SHP77 treated with DMSO at 0.1 percent for 48 hours (cell line): ENCODE data around the gene PAX2.

Experiments used
- DNase-seq: peaks from one replicate; lab custom pipeline; 2025; lab: John Stamatoyannopoulos, UW

Gene PAX2

DNA sequence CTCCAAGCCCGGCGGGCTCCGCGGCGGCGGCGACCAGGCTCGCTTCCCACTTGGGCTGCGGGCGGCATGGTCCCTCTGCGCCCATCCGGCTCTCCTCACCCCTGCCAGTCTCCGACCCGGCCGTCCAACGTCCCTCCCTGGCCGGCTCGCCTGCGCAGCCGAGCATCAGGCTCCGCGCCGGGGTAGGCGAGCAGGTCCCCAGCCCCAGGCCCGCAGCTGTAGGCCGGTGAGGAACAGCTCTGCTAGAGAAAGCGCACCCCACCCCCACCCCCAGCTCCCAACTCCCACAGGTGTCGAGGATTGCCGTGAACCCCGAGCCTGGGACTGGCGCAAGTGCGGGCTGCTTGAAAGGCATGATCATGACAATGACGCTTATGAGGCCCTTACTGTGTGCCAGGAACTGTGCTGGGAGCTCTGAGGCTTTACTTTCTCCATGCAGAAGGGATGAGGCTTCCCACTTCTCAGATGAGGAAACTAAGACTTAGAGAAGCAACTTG is 20.8 kb upstream of the PAX2 start:
- DNase-seq, result no peak

DNA sequence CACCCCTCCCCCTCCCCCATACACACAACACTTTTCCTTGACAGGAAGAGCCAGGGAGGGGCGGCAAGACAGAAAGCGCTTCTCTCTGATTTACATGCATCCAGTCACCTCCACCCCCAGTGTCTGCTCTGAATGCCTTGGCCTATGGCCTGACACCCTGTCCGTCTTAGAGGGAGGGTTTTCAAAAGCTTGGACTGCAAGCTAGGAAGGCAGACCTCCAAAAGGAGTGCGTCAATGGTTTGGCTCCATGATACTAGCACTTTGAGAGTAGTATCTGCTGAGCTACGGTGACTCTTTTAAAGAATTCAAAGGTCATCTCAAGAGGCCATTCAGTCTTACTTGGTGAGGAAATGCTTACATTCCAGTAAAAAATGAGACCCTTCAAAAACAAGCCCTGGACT is 20.3 kb upstream of the PAX2 start:
- no peak for DNase-seq

DNA sequence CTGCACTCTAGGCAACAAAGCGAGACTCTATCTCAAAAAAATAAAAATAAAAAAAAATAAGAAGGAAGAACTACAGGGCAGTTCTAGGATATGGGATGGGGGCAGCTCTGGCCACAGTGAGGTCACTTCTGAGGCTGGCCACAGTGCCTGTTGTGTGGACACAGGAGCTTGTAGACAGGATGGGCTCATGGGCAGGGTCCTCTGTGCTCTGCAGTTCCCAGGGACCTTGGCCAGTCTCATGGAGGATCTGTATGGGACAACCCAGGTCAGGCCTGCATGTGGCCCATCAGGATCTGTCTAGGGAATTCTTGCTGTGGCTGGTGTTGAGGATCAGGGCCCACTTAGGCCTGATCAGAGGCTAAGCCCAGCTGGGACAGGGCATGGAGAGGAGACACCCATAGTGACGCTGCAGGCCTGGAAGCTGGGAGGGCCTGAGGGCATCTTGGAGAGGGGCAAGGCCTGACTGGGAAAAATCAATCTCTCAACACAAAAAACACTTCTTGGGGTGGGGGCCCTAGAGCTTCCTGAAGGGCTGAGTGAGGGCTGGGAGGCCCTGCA is 19.4 kb upstream of the PAX2 start:
- no peak for DNase-seq

- DNase-seq, result no peak
Measured at GRCh38 chr10:100727808-100728207, 17.6 kb upstream of the PAX2 start.

DNA sequence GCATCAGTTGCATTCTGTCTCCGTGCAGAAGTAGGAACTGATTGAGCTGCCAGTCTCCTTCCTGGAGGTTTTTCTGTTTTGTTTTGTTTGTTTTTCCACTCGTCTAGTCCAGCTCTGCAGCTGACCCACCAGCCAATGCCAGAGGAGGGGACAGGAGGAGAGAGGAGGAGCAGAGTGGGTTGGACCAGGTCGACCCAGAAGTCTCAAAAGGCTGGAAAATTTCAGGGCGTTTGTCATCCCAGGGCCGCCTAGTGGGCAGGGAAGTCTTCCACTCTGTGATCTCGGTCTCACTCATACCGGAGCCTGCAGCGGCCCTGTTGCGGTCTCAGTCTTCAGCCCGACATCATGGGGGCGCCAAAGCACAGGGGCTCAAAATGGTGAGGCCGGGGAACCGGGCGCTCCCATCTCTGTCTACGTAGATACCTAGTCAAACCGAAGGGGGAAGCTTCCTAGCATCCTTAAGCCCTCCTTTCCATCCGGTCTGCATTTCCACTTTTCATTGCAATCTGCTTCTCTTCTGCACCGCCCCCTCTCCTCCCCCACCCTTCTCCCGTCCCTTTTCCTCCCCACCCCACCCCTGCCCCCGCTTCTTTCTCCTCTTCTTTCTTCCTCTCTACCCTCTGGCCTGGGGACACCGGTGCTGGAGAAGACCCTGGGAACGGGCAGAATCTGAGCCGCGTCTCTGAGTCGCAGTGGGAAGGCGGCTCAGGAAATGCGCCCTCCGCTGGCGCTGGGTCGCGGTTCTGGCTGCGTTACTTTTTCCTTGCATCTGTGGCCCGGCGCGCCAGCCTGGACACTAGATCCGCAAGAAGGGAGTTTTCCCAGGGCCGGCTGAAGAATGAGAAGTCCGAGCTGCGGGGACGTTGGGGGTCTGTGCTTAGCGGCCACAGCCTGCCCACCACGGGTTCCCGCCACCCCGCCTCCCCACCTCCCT is 16.2 kb upstream of the PAX2 start:
- DNase-seq, result no peak

DNA sequence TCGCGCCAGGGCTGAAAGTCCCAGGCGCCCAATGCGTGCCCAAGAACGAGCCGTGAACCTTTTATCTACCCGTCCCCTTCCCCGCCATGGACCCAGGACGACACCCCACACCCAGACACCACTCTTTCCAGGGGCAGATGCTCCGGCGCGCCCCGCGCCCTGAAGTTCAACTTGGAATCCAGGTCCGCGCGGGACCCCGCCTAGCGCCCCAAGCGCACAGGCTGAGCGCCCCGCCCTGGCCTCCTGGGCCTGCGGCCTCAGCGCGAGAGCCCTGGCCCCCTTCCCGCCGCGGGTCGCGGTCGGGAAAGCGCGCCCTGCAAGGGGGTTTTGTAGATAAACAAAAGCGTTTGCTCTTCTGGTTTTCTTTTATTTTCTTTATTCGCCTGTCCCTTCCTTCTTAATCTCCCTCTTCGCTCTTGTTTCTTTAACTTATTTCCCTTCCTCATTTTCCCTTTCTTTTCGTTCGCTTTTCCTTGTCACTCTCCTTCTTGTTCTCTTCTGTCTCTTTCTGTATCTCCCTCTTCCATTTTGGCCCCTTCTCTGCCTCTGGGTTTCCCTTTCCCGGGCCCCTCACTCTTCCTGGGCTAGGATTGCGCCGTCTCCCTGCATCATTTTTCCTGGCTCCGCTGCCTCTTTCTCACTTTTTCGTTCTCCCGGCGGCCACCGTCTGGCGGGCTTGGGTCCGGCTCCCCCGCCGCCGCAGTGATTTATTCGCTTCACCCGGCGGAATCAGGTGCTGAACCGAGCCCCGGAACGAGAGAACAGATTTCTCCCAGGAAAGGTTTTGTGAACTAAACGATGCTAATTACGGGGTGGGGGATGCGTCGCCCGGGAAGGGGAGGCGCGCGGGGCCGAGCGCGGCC is 15.3 kb upstream of the PAX2 start:
- no peak for DNase-seq

DNA sequence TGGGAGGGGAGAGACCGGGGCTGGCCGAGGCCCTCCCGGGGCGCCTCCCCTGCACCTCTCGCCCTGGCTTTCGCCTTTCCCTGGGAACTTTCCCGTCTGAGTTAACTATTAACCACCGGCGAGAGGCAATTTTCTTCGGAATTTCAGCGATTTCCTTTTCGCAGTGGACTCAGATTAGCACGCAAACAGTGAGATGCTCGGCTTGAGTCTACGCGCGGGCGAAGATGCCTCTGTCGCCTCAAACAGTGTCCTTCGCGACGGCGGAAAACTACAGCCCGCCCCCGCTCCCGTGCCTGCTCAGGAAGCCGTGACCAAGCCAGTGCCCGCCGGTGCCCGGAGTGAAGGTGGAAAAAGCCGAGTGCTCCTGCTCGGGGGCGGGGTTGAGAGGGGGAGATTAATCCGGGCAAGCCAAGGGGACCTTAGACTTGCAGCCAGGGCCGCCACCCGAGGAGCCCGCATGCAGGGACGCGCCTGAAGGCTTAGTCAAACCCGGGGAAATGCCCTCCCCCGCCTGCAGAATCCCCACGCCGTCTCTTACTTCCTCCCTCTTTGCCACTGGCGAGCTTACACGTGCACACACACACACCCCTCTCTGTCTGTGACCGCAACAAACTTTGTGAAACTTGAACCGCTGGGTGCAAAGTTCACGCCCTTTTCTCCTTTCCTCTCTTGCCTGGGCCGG is 14.5 kb upstream of the PAX2 start:
- DNase-seq, result no peak

DNA sequence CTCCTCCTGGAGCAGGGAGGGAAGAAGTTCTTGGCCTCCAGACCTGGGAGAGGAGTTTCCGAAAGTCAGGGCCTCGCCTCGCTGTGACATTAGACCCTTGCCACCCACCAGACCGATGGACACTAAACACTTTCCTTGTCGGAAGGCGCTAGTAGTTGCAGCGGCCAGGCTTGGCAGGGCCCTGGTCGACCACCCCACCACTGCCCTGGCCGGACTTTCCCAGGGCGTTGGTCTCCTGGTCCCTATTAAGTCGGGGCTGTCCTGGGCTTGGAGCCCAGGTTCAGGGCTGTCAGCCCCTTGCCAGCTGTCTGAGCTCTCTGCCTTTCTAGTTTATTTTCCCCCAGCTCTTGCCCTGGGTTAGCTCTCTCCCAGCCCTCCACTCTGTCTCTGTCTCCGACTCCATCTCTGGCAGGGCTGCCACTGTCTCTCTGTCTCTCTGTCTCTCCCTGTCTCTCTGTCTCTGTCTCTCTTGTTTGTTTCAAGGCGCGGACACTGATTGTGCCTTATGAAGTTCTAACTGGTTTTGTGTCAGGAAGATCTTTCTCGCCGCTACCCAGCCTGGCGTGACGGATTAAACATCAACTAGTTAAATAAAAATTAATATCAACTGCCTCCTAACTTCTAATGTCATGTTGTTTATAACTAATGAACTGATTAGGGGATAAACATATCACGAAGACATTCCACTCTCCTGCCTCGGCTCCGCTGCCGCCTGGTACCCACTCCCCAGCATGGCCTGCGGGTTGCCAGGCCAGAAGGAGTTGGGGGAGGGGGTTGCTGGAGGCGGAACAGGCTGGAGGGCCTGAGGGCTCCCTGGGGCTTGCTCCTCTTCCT is 13.8 kb upstream of the PAX2 start:
- DNase-seq, result no peak

DNA sequence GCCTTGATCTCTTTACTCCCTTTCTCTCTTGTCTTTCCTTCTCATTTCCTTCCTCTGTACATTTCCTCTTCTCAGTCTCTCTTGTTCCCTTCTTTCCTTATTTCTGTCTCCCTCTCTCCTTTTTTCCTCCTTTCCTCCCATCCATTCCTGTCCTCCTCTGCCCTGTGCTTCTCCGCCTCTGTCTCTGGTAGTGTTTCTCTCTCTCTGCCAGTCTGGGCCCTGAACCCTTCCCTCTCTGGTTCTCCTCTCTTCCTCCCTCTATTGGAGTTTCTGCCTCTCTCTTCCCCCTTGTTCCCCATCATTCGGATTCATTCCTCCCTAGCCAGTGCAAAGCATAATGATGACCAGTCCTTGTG is 13.2 kb upstream of the PAX2 start:
- no peak for DNase-seq

DNA sequence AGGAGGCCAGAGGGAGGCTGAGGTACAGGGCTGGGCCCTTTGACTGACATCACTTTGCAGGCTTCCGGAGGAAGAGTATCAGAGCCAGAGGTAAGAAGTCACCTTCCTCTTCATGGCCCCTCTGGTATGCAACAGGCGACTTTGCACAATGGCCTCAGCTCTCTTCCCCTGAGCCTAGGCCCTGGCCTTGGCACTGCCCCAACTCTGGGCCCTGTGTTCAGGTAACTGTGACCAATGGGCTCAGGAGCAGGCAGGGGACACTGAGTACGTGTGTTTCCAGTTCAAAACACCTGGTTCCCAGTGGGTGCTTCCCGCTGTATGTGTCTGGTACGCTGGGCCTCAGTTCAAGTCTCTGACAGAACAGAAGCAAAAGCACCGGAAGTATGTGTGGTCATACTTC is 12.1 kb upstream of the PAX2 start:
- DNase-seq, result no peak

GRCh38 chr10:100734295-100735086 is 10.9 kb upstream of the PAX2 start:
- DNase-seq, result no peak

DNA sequence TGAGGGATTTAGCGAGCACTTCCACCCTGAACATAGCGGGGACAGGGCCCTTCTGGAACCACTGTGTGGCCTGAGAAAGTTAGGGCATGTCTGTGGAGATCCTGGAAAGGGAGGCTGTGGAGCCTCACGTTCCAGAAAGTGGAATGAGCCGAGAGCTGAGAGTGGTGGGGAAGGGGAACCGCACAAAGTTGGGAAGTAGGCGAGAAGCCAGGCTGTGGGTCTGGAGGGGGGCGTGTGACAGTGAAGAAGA is 10.4 kb upstream of the PAX2 start:
- no peak for DNase-seq

GRCh38 chr10:100735337-100736143 is 9.8 kb upstream of the PAX2 start:
- no peak for DNase-seq

- no peak for DNase-seq
Measured at GRCh38 chr10:100736144-100736808, 9.1 kb upstream of the PAX2 start.

DNA sequence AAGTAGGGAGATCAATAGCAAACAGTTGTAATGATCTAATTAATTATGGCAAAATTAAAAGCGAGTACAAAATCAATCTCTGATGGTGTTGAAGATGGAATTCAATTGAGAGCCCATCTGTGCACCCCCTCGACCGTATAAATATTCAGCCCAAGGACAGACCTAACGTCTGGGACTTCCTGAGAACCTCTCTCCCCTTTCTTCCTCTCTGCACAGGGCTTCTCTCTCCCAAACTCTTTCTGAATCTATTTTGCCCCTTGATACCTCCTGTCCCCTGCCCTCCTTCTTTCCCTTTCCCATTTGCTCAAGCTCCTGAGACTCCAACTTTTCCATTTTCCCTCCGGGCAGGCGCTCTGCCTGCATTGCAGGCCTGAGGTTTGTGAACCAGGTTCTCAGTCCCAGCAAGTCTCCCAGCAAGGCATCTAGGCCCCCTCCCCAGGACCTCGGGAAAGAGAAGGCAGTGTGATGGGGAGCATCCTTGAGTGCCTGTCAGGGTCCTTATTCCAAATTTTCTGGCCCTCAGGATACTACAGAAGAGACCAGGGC is 8.5 kb upstream of the PAX2 start:
- no peak for DNase-seq

GRCh38 chr10:100737355-100738054 is 7.9 kb upstream of the PAX2 start:
- DNase-seq, result no peak

- DNase-seq, result no peak
Measured at GRCh38 chr10:100738055-100738827, 7.1 kb upstream of the PAX2 start.
